IMR-90 (cell line): ENCODE results near the gene CKB. TPM values are rescaled to one million over a fixed set of nuclear protein-coding genes. Genes with fewer than 3 reads are reported as not detected.

Source experiments
- ATAC-seq: fragments of 200-7000 bp; cut with Tn5 transposase; 2 replicates; pipeline ENCODE4 v1.9.1; 2020; ENCODE audit warnings: low read depth, mild to moderate bottlenecking, moderate library complexity
- BruUV-seq: library from RNA; stranded (reverse); fragments of 400-500 nt; replicated peaks from 2 replicates; lab custom pipeline; 2021; lab: Mats Ljungman, UMichigan
- CTCF ChIA-PET: fragments of 300-600 bp; formaldehyde crosslinking; extraction: SDS; loops from one replicate; lab custom pipeline; 2021; ENCODE audit warnings: antibody characterized with exemption; lab: Yijun Ruan, JAX
- POLR2A ChIA-PET: fragments of 300-600 bp; sonication (Branson Sonifier 250); formaldehyde crosslinking; loops from one replicate; lab custom pipeline; 2022; ENCODE audit warnings: antibody characterized with exemption; ENCODE audit not compliant: unreplicated experiment; lab: Charles Lee
- DNase-seq: peaks from one replicate; pipeline ENCODE4 v3.0.0; 2013
- H2AFZ ChIP-seq: replicated peaks from 2 replicates; pipeline ENCODE3; 2013; ENCODE audit warnings: low read length, mild to moderate bottlenecking; ENCODE audit not compliant: poor library complexity
- H2AK5ac ChIP-seq: 2 replicates; pipeline ENCODE4 v1.6.1; 2013; ENCODE audit warnings: low read depth, low read length, inconsistent platforms
- H2AK9ac ChIP-seq: replicated peaks from 2 replicates; pipeline ENCODE3; 2013; ENCODE audit warnings: mild to moderate bottlenecking, low read depth, low read length, moderate library complexity; ENCODE audit not compliant: poor library complexity
- H2BK120ac ChIP-seq: 2 replicates; pipeline ENCODE4 v1.6.1; 2013; ENCODE audit warnings: low read depth, low read length, inconsistent platforms
- H2BK15ac ChIP-seq: 3 replicates; pipeline ENCODE4 v1.6.1; 2013; ENCODE audit warnings: low read depth, low read length, inconsistent platforms
- H2BK20ac ChIP-seq: 2 replicates; pipeline ENCODE4 v1.6.1; 2013; ENCODE audit warnings: low read depth, mild to moderate bottlenecking, inconsistent platforms, low read length, moderate library complexity
- H2BK5ac ChIP-seq: 2 replicates; pipeline ENCODE4 v1.6.1; 2013; ENCODE audit warnings: mild to moderate bottlenecking, low read depth, low read length, inconsistent platforms; ENCODE audit not compliant: poor library complexity, severe bottlenecking
- H3K14ac ChIP-seq: replicated peaks from 2 replicates; pipeline ENCODE4 v1.6.1; 2013; ENCODE audit warnings: low read depth, low read length, inconsistent platforms
- H3K18ac ChIP-seq: 2 replicates; pipeline ENCODE4 v1.6.1; 2013; ENCODE audit warnings: low read depth, low read length, control low read depth
- H3K23ac ChIP-seq: 2 replicates; pipeline ENCODE4 v1.6.1; 2013; ENCODE audit warnings: low read depth, low read length, inconsistent platforms
- H3K27ac ChIP-seq: 2 replicates; pipeline ENCODE4 v1.5.1; 2013; ENCODE audit warnings: mild to moderate bottlenecking, control low read depth, low read length; ENCODE audit not compliant: insufficient read depth
- H3K27me3 ChIP-seq: 2 replicates; pipeline ENCODE4 v1.6.1; 2013; ENCODE audit warnings: low read length; ENCODE audit not compliant: control insufficient read depth, insufficient read depth
- H3K36me3 ChIP-seq: 2 replicates; pipeline ENCODE4 v1.6.1; 2013; ENCODE audit warnings: low read length, mixed read lengths; ENCODE audit not compliant: control insufficient read depth, insufficient read depth
- H3K4ac ChIP-seq: 2 replicates; pipeline ENCODE4 v1.6.1; 2013; ENCODE audit warnings: low read depth, low read length, inconsistent platforms
- H3K4me1 ChIP-seq: 2 replicates; pipeline ENCODE4 v1.6.1; 2013; ENCODE audit warnings: low read length, mixed read lengths; ENCODE audit not compliant: control insufficient read depth, insufficient read depth
- H3K4me2 ChIP-seq: 2 replicates; pipeline ENCODE4 v1.6.1; 2013; ENCODE audit warnings: low read depth, mild to moderate bottlenecking, control low read depth, low read length, moderate library complexity
- H3K4me3 ChIP-seq: 2 replicates; pipeline ENCODE4 v1.5.1; 2013; ENCODE audit warnings: low read depth, mild to moderate bottlenecking, control low read depth, low read length, moderate library complexity; ENCODE audit not compliant: insufficient read depth
- H3K56ac ChIP-seq: 2 replicates; pipeline ENCODE4 v1.6.1; 2013; ENCODE audit warnings: low read length, inconsistent platforms; ENCODE audit not compliant: insufficient read depth; ENCODE audit errors: extremely low read depth
- H3K79me1 ChIP-seq, 2 experiments: 2 replicates each; pipeline ENCODE4 v1.6.1; 2013; ENCODE audit warnings: low read length in 2 of 2, inconsistent platforms in 1 of 2, low read depth in 1 of 2
- H3K9ac ChIP-seq: 2 replicates; pipeline ENCODE4 v1.6.1; 2013; ENCODE audit warnings: low read depth, low read length, control low read depth
- H3K9me1 ChIP-seq: 2 replicates; pipeline ENCODE4 v1.6.1; 2013; ENCODE audit warnings: low read length, inconsistent platforms; ENCODE audit not compliant: insufficient read depth
- H3K9me3 ChIP-seq: 2 replicates; pipeline ENCODE4 v1.6.1; 2013; ENCODE audit warnings: low read length; ENCODE audit not compliant: control insufficient read depth, insufficient read depth
- H4K20me1 ChIP-seq: 2 replicates; pipeline ENCODE4 v1.6.1; 2013; ENCODE audit warnings: low read length, inconsistent platforms; ENCODE audit not compliant: insufficient read depth
- H4K5ac ChIP-seq: 2 replicates; pipeline ENCODE4 v1.6.1; 2013; ENCODE audit warnings: mild to moderate bottlenecking, low read depth, low read length, control low read depth
- H4K8ac ChIP-seq, 2 experiments: 2 replicates each; pipeline ENCODE4 v1.6.1; 2013; ENCODE audit warnings: low read depth in 2 of 2, low read length in 2 of 2, control low read depth in 1 of 2, inconsistent platforms in 1 of 2
- H4K91ac ChIP-seq: 2 replicates; pipeline ENCODE4 v1.6.1; 2013; ENCODE audit warnings: low read depth, low read length, inconsistent platforms; ENCODE audit not compliant: insufficient read depth
- BHLHE40 ChIP-seq: fragments of 150-350 bp; IDR thresholded peaks from 2 replicates; pipeline ENCODE4 v1.6.1; 2016; ENCODE audit warnings: mild to moderate bottlenecking, low read depth, low read length
- CHD1 ChIP-seq: IDR thresholded peaks from 2 replicates; pipeline ENCODE4 v1.6.1; 2012; ENCODE audit warnings: low read depth, low read length, improper control_type of control experiment
- CTCF ChIP-seq: conservative IDR thresholded peaks from 2 replicates; pipeline ENCODE4 v1.5.1; 2012; ENCODE audit warnings: mild to moderate bottlenecking, low read depth, low read length, improper control_type of control experiment
- ELK1 ChIP-seq: fragments of 150-350 bp; IDR thresholded peaks from 2 replicates; pipeline ENCODE4 v1.6.1; 2016; ENCODE audit warnings: low read depth, mild to moderate bottlenecking, low read length, moderate library complexity, borderline replicate concordance
- FOS ChIP-seq: fragments of 150-350 bp; IDR thresholded peaks from 2 replicates; pipeline ENCODE4 v1.6.1; 2016; ENCODE audit warnings: low read depth, low read length
- MAZ ChIP-seq: IDR thresholded peaks from 2 replicates; pipeline ENCODE4 v1.6.1; 2012; ENCODE audit warnings: low read depth, mild to moderate bottlenecking, low read length, improper control_type of control experiment, moderate library complexity, borderline replicate concordance
- RCOR1 ChIP-seq: IDR thresholded peaks from 2 replicates; pipeline ENCODE4 v1.6.1; 2012; ENCODE audit warnings: mild to moderate bottlenecking, low read length, improper control_type of control experiment; ENCODE audit not compliant: insufficient replicate concordance
- WGBS, 2 experiments: methylation state at CpG; one replicate each; pipeline versions ENCODE4 v1.1.5 to v1.1.7; 2013; ENCODE audit warnings: missing lambda C conversion rate in 2 of 2; ENCODE audit not compliant: insufficient read length in 1 of 2; ENCODE audit errors: extremely low coverage in 2 of 2; 5-methylcytosine and 5-hydroxymethylcytosine counted together
- dilution Hi-C: fragments of 300-500 bp; cut with HindIII; formaldehyde crosslinking; loops from one replicate; pipeline ENCODE4 v1.14.3; 2018; ENCODE audit warnings: low sequenced_read_pairs; ENCODE audit not compliant: unreplicated experiment
- in situ Hi-C: fragments of 300-500 bp; cut with MboI; formaldehyde crosslinking; loops from 3 replicates; pipeline ENCODE4 v1.14.3; 2019; ENCODE audit warnings: low sequenced_read_pairs, inconsistent platforms, mixed read lengths
- intact Hi-C: fragments of 100-400 bp; cut with micrococcal nuclease; formaldehyde crosslinking; loops from 2 replicates; pipeline ENCODE4 v1.10.0; 2022
- polyA plus RNA-seq, 3 experiments: library from polyadenylated mRNA; depleted of rRNA; stranded (reverse); fragments of >200 nt; gene quantifications; 2 replicates each; pipeline ENCODE4 v1.2.3, GENCODE V29; 2012; ENCODE audit warnings: low replicate concordance in 1 of 3
- total RNA-seq: library from RNA; depleted of rRNA; stranded (reverse); fragments of >200 nt; gene quantifications from 2 replicates; pipeline ENCODE4 v1.2.3, GENCODE V29; 2012

Gene CKB
- total and polyA plus RNA-seq, 2 of the 4 experiments (the other 2 are of a cell fraction): 17.7 to 82.6 TPM

- no peaks in the 10 kb centered on the region; the same call in none of the 2 replicates for H4K20me1 ChIP-seq
- H2BK15ac ChIP-seq: no peak overlapping the region
- H2AK5ac ChIP-seq: no peak overlapping the region
- no peak overlapping the region for H2BK5ac ChIP-seq
- peaks cover 2% of the 10 kb centered on the region; the same call in 1 of the 2 replicates for H3K4me1 ChIP-seq
- BruUV-seq: no TSS peak
- H3K27ac ChIP-seq: no peak overlapping the region
- no peak overlapping the region for H3K56ac ChIP-seq
- intact Hi-C loops: no loop called here
- H3K9ac ChIP-seq: no peak overlapping the region
- H3K9me3 ChIP-seq: no peaks in the 10 kb centered on the region
- peaks cover 41% of the 10 kb centered on the region for H3K36me3 ChIP-seq
- H4K91ac ChIP-seq: no peak overlapping the region
- in situ Hi-C loops: no loop called here
- H3K4me2 ChIP-seq: no peak overlapping the region
- no peaks in the 10 kb centered on the region for H3K27me3 ChIP-seq
- DNase-seq (no peak), ATAC-seq (no peak)
- 100% methylated on average over 1 of the region's 5 CpGs; no CpG with 5 or more reads in 1 of the 2 experiments for WGBS, 2 experiments
- H3K9me1 ChIP-seq: peaks cover 10% of the 10 kb centered on the region
- dilution Hi-C loops: no loop called here
- ChIA-PET POLR2A (no interaction called here), CTCF (no interaction called here)
- no peak overlapping the region for H2BK20ac ChIP-seq
- no peak overlapping the region for H4K8ac ChIP-seq
- H3K4ac ChIP-seq: no peak overlapping the region
- no peak overlapping the region for H4K5ac ChIP-seq
- H2AFZ ChIP-seq: no peak overlapping the region
- no peak for TF ChIP-seq FOS
- TF ChIP-seq MAZ: no peak
- no peak for TF ChIP-seq RCOR1
- no peak for TF ChIP-seq CHD1
- TF ChIP-seq BHLHE40: no peak
- no peak for TF ChIP-seq ELK1
- no peak for TF ChIP-seq CTCF
- no peak overlapping the region for H2AK9ac ChIP-seq
- peaks cover 21 to 43% of the 10 kb centered on the region in 2 experiments for H3K79me1 ChIP-seq
- H3K18ac ChIP-seq: no peak overlapping the region
- H3K14ac ChIP-seq: no peak overlapping the region
- no peak overlapping the region for H3K4me3 ChIP-seq
- H2BK120ac ChIP-seq: no peak overlapping the region
- H3K23ac ChIP-seq: no peak overlapping the region
These were observed 47.7 kb downstream of the CKB start for GRCh38 chr14:103474893-103475292.
